GM19023 (cell line): ENCODE data around the gene CLSTN1.
"Not testable (repeated sequence)": the region's sequence is repeated elsewhere in the genome, so short reads cannot be mapped to it uniquely, and the experiment has no call there.

Source experiments
- ATAC-seq: cut with Tn5 transposase; IDR thresholded peaks from one replicate; pipeline ENCODE4 v1.9.1; 2021; ENCODE audit warnings: mild to moderate bottlenecking, moderate library complexity; ENCODE audit not compliant: unreplicated experiment

Gene CLSTN1

DNA sequence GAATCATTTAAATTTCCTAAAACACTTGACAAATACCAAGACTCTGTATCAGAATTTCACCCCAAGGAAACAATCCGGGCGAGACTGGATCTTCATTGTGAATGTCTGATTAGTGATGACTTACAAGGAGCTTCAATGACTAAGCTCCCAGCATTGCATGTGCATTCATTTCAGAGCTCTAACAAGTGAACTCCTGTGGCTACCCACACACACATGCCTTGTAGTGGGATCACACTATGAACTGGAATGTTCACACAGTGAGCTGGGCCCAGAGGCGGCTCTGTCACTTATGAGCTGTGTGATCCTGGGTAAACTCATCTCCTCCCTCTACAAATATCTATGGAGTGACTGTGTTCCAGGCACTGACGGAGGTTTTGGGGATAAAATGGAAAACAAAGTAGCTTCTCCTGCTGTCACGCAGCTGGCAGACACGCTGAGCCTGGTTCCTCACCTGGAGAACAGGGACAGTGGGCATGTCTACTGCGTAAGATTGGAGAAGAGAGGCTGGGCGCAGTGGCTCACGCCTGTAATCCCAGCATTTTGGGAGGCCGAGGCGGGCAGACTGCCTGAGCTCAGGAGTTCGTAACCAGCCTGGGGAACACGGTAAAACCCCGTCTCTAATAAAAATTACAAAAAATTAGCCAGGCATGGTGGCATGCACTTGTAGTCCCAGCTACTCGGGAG is 56.9 kb downstream of the CLSTN1 start:
- no peak for ATAC-seq

DNA sequence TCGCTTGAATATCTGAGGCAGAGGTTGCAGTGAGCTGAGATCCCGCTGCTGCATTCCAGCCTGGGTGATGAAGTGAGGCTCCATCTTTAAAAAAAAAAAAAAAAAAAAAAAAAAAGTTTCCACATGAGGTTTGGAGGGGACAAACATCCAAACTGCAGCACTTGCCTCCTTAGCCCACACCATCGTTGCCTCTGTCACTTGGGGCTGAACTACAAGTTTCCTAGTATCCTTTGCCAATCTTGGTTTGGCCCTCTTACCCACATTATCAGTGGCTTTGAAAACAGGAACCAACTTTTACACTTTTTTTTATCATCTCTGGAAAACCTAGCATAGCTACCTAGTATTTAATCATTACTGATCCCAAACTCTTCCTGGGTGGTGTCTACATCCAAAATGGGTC is 59.2 kb downstream of the CLSTN1 start:
- no peak for ATAC-seq

DNA sequence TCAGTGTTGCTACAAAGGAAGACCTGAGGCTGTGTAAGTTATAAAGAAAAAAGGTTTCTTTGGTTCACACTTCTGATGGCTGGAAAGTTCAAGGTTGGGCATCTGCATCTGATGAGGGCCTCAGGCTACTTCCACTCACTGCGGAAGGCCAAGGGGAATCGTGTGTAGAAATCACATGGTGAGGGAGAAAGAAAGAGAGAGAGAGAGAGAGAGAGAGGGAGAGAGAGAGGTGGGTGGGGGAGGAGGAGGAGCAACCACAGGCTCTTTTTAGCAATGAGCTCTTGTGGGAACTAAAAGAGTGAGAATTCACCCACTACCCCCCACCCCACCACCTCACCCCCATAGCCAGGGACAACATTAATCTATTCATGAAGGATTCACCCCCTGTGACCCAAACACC is 59.9 kb downstream of the CLSTN1 start:
- ATAC-seq, result no peak

DNA sequence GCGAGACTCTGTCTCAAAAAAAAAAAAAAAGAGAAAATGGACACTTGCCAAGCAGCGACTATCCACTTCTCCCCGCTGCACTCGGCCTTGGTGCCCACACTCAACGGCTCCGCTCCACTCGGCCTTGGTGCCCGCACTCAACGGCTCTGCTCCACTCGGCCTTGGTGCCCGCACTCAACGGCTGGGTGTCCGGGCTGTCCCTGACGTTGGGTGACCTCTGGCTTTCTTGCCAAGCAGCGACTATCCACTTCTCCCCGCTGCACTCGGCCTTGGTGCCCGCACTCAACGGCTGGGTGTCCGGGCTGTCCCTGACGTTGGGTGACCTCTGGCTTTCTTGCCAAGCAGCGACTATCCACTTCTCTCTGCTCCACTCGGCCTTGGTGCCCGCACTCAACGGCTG is 61.3 kb downstream of the CLSTN1 start:
- not testable (repeated sequence) for ATAC-seq

DNA sequence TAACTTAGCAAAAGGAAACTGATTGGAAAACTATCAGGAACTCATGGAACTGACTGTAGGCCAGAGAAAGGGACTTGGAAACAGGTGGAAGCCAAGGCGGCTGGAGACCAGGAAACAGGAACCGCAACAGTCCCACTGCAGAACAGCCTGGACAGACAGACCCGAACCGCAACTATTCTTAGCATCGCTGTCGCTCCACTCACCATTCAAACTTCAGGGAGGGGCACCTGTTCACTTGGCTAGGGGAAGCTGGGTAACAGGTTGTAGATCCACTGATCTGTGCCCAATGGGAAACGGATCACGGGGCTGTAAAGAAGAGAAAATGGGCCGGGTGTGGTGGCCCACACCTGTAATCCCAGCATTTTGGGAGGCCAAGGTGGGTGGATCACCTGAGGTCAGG is 61.9 kb downstream of the CLSTN1 start:
- ATAC-seq, result no peak

DNA sequence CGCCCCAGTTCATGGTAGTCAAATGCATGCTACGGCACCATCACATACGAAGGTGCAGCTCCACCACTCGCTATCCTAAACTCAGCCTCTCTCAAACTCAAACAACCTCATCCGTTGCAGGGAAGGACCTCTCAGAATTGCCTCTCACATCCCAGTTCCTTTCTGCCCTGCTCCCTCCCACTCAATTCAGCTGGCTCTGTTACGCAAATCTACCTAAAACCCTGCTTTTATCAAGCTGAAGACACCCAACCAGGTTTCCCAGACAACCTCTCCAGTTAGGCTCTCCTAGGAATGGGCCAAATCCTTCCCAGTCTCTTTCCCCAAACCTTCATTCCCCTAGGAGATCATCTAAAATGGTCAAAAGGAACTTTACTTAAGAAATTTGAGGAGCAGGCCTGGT is 62.9 kb downstream of the CLSTN1 start:
- ATAC-seq, result no peak

DNA sequence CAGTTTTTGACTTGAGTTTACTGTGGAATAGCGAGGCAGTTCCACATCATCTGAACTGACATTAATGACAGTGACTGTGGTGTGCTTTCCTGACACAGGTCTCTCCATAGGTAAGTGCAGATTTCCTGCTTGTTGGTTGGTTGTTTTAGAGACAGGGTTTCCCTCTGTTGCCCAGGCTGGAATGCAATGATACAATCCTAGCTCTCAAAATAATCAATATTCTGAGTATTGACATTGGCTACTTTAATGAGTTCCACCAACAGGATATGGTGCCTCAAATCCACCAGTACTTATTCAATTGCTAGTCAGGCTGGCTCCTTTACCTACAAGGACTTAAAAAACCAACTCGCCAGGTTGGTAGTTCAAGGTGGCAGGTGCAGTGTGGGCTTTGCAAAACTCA is 63.8 kb downstream of the CLSTN1 start:
- ATAC-seq, result no peak

DNA sequence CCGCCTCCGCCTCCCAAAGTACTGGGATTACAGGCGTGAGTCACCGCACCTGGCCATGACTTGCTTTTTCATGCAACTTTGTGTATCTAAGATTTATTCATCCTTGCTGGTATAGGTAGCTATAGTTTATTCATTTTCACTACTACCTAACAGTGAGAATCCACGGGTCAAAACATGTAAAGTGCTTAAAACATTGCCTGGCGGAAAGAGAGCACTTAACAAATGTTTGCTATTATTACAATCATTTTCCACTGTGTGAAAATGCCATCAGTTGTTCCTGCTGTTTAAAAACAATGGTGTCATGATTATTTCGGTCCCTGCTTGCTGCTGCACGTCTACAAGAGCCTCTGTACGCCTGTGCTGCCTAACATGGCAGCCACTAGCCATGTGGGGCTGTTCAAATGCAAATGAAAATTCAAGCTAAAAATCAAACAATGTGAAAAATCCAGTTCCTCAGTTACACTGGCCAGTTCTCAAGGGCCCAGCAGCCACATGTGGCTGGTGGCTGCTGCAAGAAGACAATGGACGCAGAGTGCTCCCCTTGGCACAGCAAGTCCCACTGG is 65.1 kb downstream of the CLSTN1 start:
- no peak for ATAC-seq

DNA sequence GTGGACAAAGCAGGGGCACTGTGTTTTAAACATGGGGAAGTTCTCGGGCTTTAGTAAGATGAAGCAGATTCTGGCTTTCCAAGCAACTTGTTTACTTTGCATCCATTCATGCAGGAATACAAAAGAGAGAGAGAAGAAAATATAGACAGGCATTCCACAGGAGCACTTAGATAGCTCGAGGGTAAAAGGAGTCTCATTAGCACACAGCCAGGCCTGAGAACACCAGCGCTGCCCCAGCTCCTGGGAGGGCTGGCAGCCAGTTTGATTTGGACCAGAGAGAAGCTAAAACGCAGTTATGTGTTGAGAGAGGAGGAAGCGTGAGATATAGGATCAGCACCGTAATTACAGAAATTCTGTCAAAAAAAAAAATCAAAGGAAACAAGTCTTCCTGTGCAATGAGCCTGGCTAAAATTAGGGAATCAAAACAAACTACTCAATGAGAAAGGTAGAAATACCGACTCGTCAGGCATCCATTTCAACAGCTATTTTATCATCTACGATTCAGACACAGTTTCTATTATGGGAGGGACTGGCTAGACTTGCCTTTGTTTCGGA is 68.2 kb downstream of the CLSTN1 start:
- no peak for ATAC-seq

DNA sequence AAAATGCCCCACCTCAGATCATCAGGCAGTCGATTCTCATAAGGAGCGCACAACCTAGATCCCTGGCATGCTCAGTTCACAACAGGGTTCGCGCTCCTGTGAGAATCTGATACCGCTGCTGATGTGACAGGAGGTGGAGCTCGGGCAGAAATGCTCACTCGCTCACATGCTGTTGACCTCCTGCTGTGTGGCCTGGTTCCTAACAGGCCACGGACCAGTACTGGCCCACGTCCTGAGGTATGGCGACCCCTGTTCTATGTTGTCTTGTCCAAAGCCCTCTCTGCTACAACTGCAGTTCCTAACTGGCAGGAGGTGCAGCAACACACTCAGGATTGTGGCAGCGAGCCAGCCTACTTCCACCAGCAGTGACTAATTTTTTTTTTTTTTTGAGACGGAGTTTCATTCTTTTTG is 70.6 kb downstream of the CLSTN1 start:
- no peak for ATAC-seq

DNA sequence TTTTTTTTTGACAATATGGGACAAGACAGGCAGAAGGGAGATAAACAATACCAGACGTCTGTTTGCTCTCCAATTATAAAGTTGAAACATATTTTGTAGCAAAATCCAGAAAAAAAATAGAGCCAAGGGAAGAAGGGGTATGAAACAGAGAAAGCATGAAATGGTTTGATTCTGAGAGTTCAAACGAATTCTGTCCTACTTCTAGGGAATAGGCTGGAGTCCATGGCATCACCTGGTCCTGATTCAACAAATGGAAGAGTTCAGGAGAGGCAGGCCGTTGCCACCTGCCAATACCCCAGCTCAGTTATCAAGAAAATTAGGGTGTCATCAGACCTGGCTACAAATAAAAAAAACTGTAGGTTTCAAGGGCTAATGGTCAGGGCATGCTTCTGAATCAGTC is 71.8 kb downstream of the CLSTN1 start:
- ATAC-seq, result no peak

DNA sequence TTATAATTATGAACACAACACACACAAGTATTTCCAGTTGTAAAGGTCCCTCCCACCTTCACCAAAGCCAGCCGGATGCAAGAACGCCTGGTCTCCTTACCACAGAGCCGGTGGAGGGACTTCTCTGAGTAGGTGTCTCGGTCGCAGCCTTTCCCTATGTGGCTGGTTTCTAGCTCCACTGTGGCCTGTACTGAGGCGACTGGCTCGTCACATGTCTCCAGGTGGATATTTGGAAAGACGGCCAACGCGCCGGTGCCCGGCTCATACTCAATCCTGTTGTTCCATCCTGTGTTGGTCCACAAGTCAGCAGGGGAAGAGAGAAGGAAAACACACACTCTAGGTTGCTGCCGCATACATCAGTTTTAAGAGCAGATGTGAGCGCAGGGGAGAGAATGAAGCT is 74.4 kb downstream of the CLSTN1 start:
- ATAC-seq, result no peak

DNA sequence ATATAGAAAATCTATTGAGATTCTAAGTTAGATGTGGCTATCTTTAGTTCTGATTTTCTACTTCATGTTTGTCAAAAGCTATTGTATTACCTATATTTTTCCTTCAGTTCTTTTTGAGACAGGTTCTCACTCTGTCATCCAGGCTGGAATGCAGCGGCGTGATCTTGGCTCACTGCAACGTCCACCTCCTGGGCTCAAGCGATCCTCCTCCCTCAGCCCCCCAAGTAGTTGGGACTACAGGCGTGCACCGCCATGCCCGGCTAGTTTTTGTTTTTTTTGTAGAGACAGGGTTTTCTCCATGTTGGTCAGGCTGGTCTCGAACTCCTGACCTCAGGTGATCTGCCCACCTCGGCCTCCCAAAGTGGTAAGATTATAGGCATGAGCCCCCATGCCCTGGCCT is 75.4 kb downstream of the CLSTN1 start:
- ATAC-seq, result not testable (repeated sequence)

DNA sequence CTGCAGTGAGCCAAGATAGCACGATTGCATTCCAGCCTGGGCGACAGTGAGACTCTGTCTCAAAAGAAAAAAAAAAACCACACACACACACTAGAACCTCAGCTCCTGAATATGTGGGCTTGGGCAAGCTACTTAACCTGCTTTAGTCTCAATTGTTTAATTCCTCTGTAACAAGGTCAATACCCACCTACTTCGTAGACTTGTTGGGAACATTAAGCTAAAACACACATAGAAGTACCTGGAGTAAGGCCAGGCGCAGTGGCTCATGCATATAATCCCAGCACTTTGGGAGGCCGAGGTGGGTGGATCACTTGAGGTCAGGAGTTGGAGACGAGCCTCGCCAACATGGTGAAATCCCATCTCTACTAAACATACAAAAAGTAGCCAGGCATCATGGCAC is 77.1 kb downstream of the CLSTN1 start:
- no peak for ATAC-seq

DNA sequence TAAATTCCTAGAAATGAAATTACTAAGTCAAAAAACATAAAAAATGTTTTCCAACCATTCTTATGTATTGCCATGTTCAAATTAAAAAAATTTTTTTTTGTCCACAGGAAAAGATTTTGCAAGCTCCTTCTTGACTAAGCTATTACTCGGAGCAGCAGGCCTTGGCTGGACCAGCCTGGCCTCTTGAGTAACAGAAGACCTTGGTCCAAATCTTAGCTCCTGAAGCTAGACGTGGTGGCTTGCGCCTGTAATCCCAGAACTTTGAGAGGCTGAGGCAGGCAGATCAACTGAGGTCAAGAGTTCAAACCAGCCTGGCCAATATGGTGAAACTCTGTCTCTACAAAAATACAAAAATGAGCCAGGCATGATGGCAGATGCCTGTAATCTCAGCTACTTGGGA is 77.6 kb downstream of the CLSTN1 start:
- ATAC-seq, result no peak

DNA sequence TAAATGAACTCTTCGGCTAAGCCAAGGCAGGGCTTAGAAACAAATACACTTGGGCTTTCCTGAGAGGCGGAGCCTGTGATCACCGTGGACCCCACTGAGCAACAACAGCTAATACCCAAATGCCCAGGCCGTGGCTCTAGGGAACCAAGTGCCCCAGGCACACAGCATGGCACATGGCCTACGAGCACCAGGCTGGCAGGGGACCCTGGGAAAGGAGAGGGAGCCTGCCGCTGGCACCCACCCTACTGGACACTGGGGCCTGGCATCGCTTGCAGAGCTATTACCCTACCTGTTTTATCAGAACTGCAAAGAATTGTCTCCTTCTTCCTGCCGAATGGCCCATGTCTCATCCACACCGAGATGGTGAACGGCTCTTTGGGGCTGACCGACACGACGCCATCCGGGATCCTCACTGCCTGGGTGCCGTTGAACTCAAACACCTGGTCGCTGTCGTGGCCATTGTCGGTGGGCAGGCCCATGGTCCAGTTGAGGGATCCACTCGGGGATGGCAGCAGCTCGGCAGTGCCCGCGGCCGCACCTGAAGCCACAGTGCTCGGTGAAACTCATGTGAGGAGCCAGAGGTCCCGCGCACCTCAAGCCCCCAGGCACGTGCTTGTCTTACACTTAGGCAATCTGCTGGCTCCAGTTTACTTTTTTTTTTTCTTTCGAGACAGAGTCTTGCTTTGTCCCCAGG is 79.5 kb downstream of the CLSTN1 start:
- ATAC-seq, result no peak

DNA sequence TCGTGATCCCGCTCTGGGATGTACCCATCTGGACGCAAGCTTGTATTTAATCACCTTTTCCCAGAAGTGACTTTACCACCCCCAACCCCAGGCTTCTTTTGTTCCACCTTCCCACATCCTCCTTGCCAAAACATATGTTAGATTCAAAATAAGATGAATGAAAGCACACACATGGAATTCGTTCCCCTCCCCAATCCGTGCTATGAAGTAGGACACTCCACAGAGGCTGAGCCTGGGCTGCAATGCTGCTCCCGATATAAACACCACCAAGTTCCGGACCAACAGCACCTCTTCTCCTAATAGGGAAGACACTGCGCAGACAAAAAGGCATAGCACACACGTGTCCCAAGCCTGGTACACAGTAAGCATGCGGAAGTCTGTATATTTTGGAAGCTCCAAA is 86.1 kb downstream of the CLSTN1 start:
- no peak for ATAC-seq

DNA sequence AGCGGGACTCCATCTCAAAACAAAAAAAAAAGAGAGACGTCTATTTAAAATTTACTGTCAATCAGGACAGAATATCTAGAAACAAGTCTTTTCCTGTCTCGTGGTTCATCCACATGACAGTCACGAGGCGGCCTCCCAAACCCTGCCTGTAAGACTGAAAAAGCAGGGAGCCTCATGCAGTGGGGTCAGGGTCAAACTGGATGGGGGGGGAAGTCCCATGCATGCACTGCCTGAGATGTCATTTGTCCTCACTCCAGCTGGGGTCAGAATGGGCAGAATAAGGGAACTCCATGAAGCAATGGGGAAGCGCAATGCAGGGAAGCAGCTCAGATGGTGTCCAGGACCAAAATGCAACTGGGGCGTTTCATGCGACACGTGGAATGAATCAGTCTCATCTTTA is 86.7 kb downstream of the CLSTN1 start:
- ATAC-seq, result no peak

DNA sequence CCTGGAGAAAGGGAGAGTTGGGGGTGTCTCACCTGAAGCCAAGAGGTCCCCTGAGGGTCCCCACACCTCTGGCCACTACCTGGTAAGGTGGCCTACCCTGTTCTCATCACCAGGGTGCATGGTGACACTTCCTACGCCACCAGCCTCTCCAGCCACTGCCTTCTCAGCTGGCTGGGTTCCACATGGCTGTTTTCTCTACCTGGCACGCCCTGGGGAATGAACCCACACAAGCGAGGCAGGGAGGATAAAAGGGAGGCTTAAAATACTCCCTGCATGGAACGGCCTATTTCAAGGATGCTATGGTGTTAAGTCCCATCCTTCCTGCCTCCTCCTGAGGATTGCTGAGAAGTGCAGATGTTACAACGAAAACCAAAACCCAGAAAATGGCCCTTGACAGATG is 87.5 kb downstream of the CLSTN1 start:
- ATAC-seq, result no peak

DNA sequence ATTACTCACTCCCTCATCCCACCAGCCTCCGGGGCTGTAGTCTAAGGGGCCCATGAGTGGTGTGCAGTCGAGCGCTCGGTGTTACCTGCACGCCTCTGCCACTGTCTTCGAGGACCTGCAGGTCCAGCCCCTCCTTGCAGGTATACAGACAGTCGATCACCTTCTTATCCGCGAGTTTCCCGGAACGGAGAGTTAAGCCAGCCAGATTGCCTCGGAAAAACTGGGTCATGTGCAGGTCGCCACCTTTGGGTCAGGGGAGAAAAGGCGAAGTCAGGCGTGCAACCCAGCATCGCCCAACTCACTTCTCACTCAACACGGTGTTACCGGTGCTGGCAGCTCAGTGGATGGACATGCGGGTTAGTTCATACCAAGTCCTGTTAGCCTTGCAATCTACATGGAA is 88.0 kb downstream of the CLSTN1 start:
- ATAC-seq, result no peak

DNA sequence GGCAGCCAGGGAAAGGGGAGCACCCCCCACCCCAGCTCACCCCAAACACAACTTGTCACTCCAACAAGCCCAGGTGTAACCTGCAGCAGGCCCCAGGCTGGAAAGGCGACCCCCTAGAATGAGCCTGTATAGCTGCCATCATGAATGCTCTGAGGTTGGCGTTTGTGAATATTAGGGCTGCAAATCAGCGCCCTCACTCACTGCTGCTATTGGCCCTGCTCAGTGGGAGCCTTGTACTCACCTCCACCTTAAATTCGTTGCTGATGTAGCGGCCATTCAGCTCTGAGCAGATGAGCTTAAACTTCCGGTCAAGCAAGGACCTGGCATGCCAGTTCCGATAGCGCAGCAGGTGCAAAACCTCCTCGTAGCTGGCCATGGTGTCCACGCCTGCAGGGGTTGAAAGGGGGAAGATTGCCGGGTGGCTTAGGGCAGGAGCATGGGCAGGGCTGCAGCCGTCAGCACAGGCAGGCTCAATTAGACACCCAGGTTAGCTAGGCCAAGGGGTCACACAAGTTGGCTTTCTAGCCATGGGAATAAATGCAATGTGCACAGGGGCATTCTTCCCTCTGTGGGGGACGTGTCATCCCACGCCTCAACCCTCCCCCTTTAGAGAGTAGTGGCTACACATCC is 90.5 kb downstream of the CLSTN1 start:
- ATAC-seq, result no peak
